ENCODE data around the gene CARD11. TPM values are rescaled to one million over a fixed set of nuclear protein-coding genes. Genes with fewer than 3 reads are reported as not detected.

The CARD11 gene
- total RNA-seq, 1 donor from 2014 or later: 11.0 TPM

DNA sequence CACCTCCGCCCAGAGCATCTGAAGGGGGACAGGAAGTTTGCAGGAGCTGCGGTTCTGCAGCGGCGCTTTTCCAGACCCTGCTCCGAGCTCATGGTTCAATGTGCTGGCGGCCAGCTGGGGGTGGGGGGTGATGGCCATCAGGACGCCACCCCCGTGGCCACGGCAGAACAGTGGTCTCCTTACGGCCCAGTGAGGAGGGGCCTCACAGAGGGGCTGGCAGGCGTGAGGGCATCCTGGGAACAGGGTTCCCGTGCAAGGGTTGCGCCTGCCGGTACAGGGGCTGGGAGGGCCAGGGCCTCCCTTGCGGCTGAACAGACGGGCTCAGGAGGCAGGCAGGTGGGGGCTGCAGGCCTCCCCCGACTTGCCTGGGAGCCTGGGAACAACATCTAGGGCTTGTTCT is 160.6 kb downstream of the CARD11 start:
- H3K4me1 Mint-ChIP-seq (ENCODE audit: low read depth): peaks cover 10% of the 10 kb centered on the region
- no peaks in the 10 kb centered on the region for H3K27me3 Mint-ChIP-seq
- H3K4me3 Mint-ChIP-seq (ENCODE audit: low read depth): no peak overlapping the region
- H3K36me3 Mint-ChIP-seq (ENCODE audit: insufficient read depth): no peaks in the 10 kb centered on the region
- no peak overlapping the region for H3K27ac Mint-ChIP-seq
- TF ChIP-seq, protein P1, sequence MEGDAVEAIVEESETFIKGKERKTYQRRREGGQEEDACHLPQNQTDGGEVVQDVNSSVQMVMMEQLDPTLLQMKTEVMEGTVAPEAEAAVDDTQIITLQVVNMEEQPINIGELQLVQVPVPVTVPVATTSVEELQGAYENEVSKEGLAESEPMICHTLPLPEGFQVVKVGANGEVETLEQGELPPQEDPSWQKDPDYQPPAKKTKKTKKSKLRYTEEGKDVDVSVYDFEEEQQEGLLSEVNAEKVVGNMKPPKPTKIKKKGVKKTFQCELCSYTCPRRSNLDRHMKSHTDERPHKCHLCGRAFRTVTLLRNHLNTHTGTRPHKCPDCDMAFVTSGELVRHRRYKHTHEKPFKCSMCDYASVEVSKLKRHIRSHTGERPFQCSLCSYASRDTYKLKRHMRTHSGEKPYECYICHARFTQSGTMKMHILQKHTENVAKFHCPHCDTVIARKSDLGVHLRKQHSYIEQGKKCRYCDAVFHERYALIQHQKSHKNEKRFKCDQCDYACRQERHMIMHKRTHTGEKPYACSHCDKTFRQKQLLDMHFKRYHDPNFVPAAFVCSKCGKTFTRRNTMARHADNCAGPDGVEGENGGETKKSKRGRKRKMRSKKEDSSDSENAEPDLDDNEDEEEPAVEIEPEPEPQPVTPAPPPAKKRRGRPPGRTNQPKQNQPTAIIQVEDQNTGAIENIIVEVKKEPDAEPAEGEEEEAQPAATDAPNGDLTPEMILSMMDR (IDR thresholded peaks at IDR 0.05; ENCODE audit: unreplicated experiment): no peak
- H3K9me3 Mint-ChIP-seq (ENCODE audit: low read depth): no peaks in the 10 kb centered on the region
- no peak for DNase-seq (ENCODE audit: low spot score, unreplicated experiment)

DNA sequence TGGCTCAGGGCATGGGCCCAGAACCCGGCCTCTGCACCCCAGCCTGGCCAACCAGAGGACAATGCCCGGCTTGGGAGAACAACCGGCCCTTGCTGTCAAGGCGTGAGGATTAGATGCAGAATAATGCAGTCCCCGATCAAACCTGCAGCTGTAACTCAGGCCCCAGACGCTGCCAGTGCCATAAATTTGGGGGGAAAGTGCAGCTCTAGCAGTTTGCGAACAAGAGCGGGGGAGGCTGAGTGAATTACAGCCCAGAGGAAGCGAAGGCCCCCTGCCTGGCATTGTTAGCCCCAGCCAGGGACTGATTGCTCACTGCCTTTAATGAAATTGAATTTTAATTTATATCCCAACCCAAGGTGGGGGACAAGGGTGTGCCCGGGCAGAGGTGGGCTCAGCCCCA is 161.6 kb downstream of the CARD11 start:
- peaks cover 9% of the 10 kb centered on the region for H3K4me1 Mint-ChIP-seq (ENCODE audit: low read depth)
- no peak for DNase-seq (ENCODE audit: low spot score, unreplicated experiment)
- no peak overlapping the region for H3K4me3 Mint-ChIP-seq (ENCODE audit: low read depth)
- H3K27ac Mint-ChIP-seq: no peak overlapping the region
- H3K36me3 Mint-ChIP-seq (ENCODE audit: insufficient read depth): no peaks in the 10 kb centered on the region
- no peaks in the 10 kb centered on the region for H3K27me3 Mint-ChIP-seq
- TF ChIP-seq, protein P1 (IDR thresholded peaks at IDR 0.05; ENCODE audit: unreplicated experiment): no peak
- H3K9me3 Mint-ChIP-seq (ENCODE audit: low read depth): no peaks in the 10 kb centered on the region

DNA sequence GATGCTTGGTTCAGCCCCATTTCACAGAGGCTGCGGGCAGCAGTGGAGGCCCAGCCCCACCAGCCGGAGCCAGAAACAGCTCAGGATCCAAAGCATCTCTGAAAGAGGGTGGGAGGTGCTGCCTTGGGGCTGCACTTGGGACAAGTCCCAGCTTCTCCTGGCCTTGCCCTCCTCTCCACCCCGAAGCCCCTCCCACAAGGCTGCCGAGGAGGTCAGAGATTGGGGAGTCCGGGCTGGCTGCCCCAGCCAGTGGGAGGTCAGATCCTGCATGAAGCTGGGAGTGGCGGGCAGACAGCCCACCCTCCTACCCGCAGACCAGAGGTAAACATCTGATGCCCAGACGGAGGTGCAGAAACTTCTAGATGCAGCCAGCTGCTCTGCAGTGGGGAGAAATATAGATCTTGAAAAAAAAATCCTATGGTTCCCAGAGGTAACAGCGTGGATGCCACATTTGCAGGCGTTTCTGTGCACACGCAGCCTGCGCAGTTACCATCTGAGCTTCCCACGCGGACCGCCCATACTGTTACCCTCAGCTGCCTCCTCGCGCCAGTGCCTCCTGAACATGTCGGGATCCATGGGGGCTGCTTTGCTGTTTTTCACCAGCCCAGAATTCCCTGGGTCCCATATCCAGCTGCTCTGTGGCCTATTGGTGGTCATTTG is 162.7 kb downstream of the CARD11 start:
- no peak overlapping the region for H3K4me3 Mint-ChIP-seq (ENCODE audit: low read depth)
- H3K4me1 Mint-ChIP-seq (ENCODE audit: low read depth): peaks cover 2% of the 10 kb centered on the region
- H3K36me3 Mint-ChIP-seq (ENCODE audit: insufficient read depth): no peaks in the 10 kb centered on the region
- TF ChIP-seq, protein P1 (IDR thresholded peaks at IDR 0.05; ENCODE audit: unreplicated experiment): no peak
- H3K9me3 Mint-ChIP-seq (ENCODE audit: low read depth): no peaks in the 10 kb centered on the region
- DNase-seq (ENCODE audit: low spot score, unreplicated experiment): no peak
- H3K27ac Mint-ChIP-seq: no peak overlapping the region
- no peaks in the 10 kb centered on the region for H3K27me3 Mint-ChIP-seq

DNA sequence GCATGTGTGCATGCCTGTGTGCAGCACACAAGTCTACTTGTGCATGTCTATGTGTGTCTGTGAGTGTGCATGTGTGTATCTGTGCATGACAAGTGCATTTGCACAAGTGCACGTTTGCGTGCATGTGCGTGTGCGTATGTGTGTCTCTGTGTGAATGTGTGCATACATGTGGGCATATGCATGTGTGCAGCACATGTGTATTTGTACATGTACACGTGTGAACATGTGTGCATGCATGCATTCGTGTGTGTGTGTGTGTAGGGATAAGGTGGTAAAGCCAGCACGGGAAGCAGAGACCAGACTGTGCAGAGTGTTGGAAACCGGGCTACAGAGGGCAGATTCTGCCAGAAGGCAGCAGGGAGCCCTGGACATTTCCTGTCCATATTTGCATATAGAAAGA is 163.6 kb downstream of the CARD11 start:
- no peak overlapping the region for H3K27ac Mint-ChIP-seq
- H3K4me1 Mint-ChIP-seq (ENCODE audit: low read depth): peaks cover 2% of the 10 kb centered on the region
- H3K4me3 Mint-ChIP-seq (ENCODE audit: low read depth): no peak overlapping the region

DNA sequence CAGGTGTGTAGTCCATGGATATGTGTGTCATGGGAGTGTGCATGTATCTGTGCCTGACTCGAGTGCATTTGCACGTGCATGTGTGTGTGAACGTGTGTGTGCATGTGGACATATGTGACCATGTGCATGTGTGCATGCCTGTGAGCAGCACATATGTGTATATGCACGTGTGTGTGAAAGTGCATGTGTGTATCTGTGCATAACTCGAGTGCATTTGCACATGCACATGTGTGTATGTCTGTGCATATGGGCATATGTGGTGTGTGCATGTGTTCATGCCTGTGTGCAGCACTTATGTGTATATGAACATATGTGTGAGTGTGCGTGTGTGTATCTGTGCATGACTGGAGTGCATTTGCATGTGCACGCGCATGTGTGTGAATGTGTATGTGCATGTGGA is 164.3 kb downstream of the CARD11 start:
- no peak overlapping the region for H3K4me3 Mint-ChIP-seq (ENCODE audit: low read depth)
- TF ChIP-seq, protein P1 (IDR thresholded peaks at IDR 0.05; ENCODE audit: unreplicated experiment): no peak
- H3K4me1 Mint-ChIP-seq (ENCODE audit: low read depth): peaks cover 2% of the 10 kb centered on the region
- H3K27ac Mint-ChIP-seq: no peak overlapping the region
- no peak for DNase-seq (ENCODE audit: low spot score, unreplicated experiment)
- H3K36me3 Mint-ChIP-seq (ENCODE audit: insufficient read depth): no peaks in the 10 kb centered on the region
- H3K9me3 Mint-ChIP-seq (ENCODE audit: low read depth): no peaks in the 10 kb centered on the region
- no peaks in the 10 kb centered on the region for H3K27me3 Mint-ChIP-seq

More for the DNA sequence above, 163.6 kb downstream of the CARD11 start:
- no peaks in the 10 kb centered on the region for H3K9me3 Mint-ChIP-seq (ENCODE audit: low read depth)
- TF ChIP-seq, protein P1 (IDR thresholded peaks at IDR 0.05; ENCODE audit: unreplicated experiment): no peak
- no peaks in the 10 kb centered on the region for H3K27me3 Mint-ChIP-seq
- H3K36me3 Mint-ChIP-seq (ENCODE audit: insufficient read depth): no peaks in the 10 kb centered on the region
- no peak for DNase-seq (ENCODE audit: low spot score, unreplicated experiment)

Measured in progenitor cell of endocrine pancreas (in vitro differentiated cells).